ENCODE data around the gene ABHD16A.

ABHD16A gene

DNA sequence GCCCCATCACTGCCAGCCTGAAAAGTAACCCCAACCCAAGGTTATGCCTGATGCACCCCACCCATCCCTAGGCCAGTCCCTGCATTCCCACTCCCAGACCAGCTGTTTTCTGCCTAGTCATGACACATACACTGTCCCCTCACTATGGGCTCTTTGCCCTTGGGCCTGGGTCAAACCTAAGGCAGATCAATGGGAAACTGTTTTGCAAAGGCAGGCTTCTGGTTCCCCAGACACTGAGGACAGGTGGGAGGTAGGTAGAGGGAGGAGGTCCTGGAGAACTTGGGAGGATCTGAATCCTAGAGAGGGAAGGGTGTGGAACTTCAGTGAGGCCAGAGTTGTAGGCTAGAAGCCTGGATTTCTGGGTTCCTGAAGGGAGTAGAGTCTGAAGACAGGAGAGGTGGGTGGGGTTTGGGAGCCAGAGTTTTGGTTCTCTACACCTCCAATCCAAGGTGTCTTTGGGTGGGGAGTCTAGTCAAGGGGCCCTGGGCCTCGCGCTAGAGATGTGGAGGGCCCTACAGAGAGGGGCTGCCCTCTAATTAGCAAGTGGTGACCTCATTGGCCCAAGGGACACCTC is 31.2 kb upstream of the ABHD16A start:
- TF ChIP-seq, protein P1, sequence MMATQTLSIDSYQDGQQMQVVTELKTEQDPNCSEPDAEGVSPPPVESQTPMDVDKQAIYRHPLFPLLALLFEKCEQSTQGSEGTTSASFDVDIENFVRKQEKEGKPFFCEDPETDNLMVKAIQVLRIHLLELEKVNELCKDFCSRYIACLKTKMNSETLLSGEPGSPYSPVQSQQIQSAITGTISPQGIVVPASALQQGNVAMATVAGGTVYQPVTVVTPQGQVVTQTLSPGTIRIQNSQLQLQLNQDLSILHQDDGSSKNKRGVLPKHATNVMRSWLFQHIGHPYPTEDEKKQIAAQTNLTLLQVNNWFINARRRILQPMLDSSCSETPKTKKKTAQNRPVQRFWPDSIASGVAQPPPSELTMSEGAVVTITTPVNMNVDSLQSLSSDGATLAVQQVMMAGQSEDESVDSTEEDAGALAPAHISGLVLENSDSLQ (IDR thresholded peaks at IDR 0.05), result no peak
- TF ChIP-seq ELF4 (IDR thresholded peaks at IDR 0.05) (no peak), LEF1 (IDR thresholded peaks at IDR 0.05; ENCODE audit: borderline replicate concordance) (no peak), SUZ12 (IDR thresholded peaks at IDR 0.05) (no peak), BHLHE40 (IDR thresholded peaks at IDR 0.05; ENCODE audit: borderline replicate concordance) (no peak), FOXM1 (IDR thresholded peaks at IDR 0.05; ENCODE audit: borderline replicate concordance) (no peak), SP1 (IDR thresholded peaks at IDR 0.05) (no peak), TARDBP (IDR thresholded peaks at IDR 0.05) (no peak), CTBP1 (IDR thresholded peaks at IDR 0.05; ENCODE audit: borderline replicate concordance) (no peak), ARNT (IDR thresholded peaks at IDR 0.05) (no peak), HDGF (IDR thresholded peaks at IDR 0.05; ENCODE audit: borderline replicate concordance) (no peak), NFRKB (IDR thresholded peaks at IDR 0.05) (no peak), L3MBTL2 (conservative IDR thresholded peaks at IDR 0.05) (no peak)
- CTCF ChIA-PET, result interaction anchor here (1.0 to 4.2 kb wide), 2 partner anchors 35 to 184 kb away, joined by 3 to 19 read pairs; no protein-coding TSS in a partner anchor
- DNase-seq (ENCODE audit: extremely low spot score), result no peak
- POLR2A ChIA-PET, result interaction anchor here (0.7 to 1.5 kb wide), 6 partner anchors 20 to 129 kb away, joined by 3 to 4 read pairs (median 3); partner anchors contain the start of genes ABHD16A, HSPA1A, HSPA1L and NEU1

DNA sequence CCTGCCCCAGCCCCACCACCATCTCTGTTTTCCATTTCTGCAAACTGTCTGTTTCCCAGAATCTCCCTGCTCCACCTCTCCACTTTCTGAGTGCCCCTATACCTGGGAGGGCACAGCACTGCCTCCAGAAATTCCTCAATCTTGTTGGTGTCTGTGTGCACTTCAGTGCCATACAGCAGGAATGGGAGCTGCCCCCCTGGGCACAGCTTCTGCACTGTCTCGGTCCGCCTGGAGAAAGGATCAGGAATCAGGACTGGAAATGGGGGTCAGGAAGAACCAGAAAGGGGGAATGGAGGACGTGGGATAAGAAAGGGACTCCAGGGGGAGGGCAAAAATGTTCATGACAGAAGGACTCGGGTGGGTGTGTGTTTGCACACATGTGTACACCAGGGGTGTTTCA is 30.6 kb upstream of the ABHD16A start:
- no peak for DNase-seq (ENCODE audit: extremely low spot score)
- CTCF ChIA-PET, result interaction anchor here (0.9 to 4.2 kb wide), 2 partner anchors 36 to 72 kb away, joined by 3 to 19 read pairs; no protein-coding TSS in a partner anchor
- TF ChIP-seq FOXA1 (IDR thresholded peaks at IDR 0.05), result no peak
- TF ChIP-seq ELF4 (IDR thresholded peaks at IDR 0.05), result no peak
- no peak for TF ChIP-seq BHLHE40 (IDR thresholded peaks at IDR 0.05; ENCODE audit: borderline replicate concordance)
- no peak for TF ChIP-seq L3MBTL2 (conservative IDR thresholded peaks at IDR 0.05)
- no peak for TF ChIP-seq SP1 (IDR thresholded peaks at IDR 0.05)
- TF ChIP-seq TARDBP (IDR thresholded peaks at IDR 0.05), result no peak
- no peak for TF ChIP-seq ARNT (IDR thresholded peaks at IDR 0.05)
- no peak for TF ChIP-seq ZNF384 (IDR thresholded peaks at IDR 0.05)
- TF ChIP-seq FOXK2 (IDR thresholded peaks at IDR 0.05), result no peak
- TF ChIP-seq LEF1 (IDR thresholded peaks at IDR 0.05; ENCODE audit: borderline replicate concordance), result no peak
- no peak for TF ChIP-seq NFRKB (IDR thresholded peaks at IDR 0.05)
- TF ChIP-seq FOXM1 (IDR thresholded peaks at IDR 0.05; ENCODE audit: borderline replicate concordance), result no peak
- POLR2A ChIA-PET, result no interaction called here

GRCh38 chr6:31732029-31732428 is 28.9 kb upstream of the ABHD16A start:
- ChIA-PET CTCF (interaction anchor here (0.7 to 4.2 kb wide), 2 partner anchors 26 to 38 kb away, joined by 3 to 19 read pairs; no protein-coding TSS in a partner anchor), POLR2A (interaction anchor here (0.7 to 1.6 kb wide), 3 partner anchors 9 to 27 kb away, joined by 3 to 5 read pairs (median 4); no protein-coding TSS in a partner anchor)
- DNase-seq (ENCODE audit: extremely low spot score), result no peak
- TF ChIP-seq ZNF384 (IDR thresholded peaks at IDR 0.05), result no peak
- TF ChIP-seq SP1 (IDR thresholded peaks at IDR 0.05), result no peak
- TF ChIP-seq FOXK2 (IDR thresholded peaks at IDR 0.05), result no peak
- no peak for TF ChIP-seq FOXM1 (IDR thresholded peaks at IDR 0.05; ENCODE audit: borderline replicate concordance)
- no peak for TF ChIP-seq LEF1 (IDR thresholded peaks at IDR 0.05; ENCODE audit: borderline replicate concordance)
- no peak for TF ChIP-seq ARNT (IDR thresholded peaks at IDR 0.05)
- TF ChIP-seq, protein P1 (IDR thresholded peaks at IDR 0.05), result no peak
- TF ChIP-seq FOXA1 (IDR thresholded peaks at IDR 0.05), result no peak
- TF ChIP-seq TARDBP (IDR thresholded peaks at IDR 0.05), result no peak
- TF ChIP-seq SUZ12 (IDR thresholded peaks at IDR 0.05), result no peak
- TF ChIP-seq ELF4 (IDR thresholded peaks at IDR 0.05), result no peak
- no peak for TF ChIP-seq L3MBTL2 (conservative IDR thresholded peaks at IDR 0.05)
- TF ChIP-seq HDGF (IDR thresholded peaks at IDR 0.05; ENCODE audit: borderline replicate concordance), result no peak
- TF ChIP-seq BHLHE40 (IDR thresholded peaks at IDR 0.05; ENCODE audit: borderline replicate concordance), result no peak
- no peak for TF ChIP-seq NFRKB (IDR thresholded peaks at IDR 0.05)
- no peak for TF ChIP-seq CTBP1 (IDR thresholded peaks at IDR 0.05; ENCODE audit: borderline replicate concordance)

DNA sequence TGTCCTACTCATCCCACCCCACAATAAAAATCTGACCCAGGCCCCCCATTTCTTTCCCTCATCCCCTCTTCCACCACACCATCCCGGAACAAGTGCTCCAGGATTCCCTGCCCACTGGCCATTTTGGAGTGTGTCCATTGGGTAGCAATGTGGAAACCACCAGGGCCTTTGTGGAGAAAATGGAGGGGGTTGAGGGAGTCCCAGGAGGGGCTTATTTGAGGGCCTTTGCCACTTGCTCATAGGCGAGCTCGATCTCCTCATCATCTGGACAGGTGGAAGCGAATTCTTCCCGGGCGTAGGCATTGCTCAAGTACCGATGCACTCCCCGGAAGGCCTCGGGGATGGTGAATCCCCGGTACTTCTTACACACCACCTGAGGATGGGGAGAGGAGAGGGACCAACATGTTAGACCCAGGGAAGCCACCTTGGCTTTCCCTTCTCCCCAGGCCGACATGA is 27.5 kb upstream of the ABHD16A start:
- no peak for TF ChIP-seq FOXM1 (IDR thresholded peaks at IDR 0.05; ENCODE audit: borderline replicate concordance)
- no peak for TF ChIP-seq BHLHE40 (IDR thresholded peaks at IDR 0.05; ENCODE audit: borderline replicate concordance)
- TF ChIP-seq ELF4 (IDR thresholded peaks at IDR 0.05), result no peak
- TF ChIP-seq CTBP1 (IDR thresholded peaks at IDR 0.05; ENCODE audit: borderline replicate concordance), result no peak
- TF ChIP-seq TARDBP (IDR thresholded peaks at IDR 0.05), result no peak
- TF ChIP-seq ZNF384 (IDR thresholded peaks at IDR 0.05), result no peak
- TF ChIP-seq L3MBTL2 (conservative IDR thresholded peaks at IDR 0.05), result no peak
- TF ChIP-seq SP1 (IDR thresholded peaks at IDR 0.05), result no peak
- TF ChIP-seq, protein P1 (IDR thresholded peaks at IDR 0.05), result no peak
- no peak for TF ChIP-seq FOXK2 (IDR thresholded peaks at IDR 0.05)
- CTCF ChIA-PET, result interaction anchor here (1.2 to 2.0 kb wide), 7 partner anchors 7 to 96 kb away, joined by 3 to 13 read pairs (median 6); partner anchors contain the start of genes LSM2 and LY6G6D
- POLR2A ChIA-PET, result interaction anchor here (1.0 to 4.2 kb wide), 15 partner anchors 8 to 168 kb away, joined by 3 to 40 read pairs (median 7); partner anchors contain the start of genes ABHD16A, C6orf47, HSPA1A and HSPA1B
- no peak for DNase-seq (ENCODE audit: extremely low spot score)

DNA sequence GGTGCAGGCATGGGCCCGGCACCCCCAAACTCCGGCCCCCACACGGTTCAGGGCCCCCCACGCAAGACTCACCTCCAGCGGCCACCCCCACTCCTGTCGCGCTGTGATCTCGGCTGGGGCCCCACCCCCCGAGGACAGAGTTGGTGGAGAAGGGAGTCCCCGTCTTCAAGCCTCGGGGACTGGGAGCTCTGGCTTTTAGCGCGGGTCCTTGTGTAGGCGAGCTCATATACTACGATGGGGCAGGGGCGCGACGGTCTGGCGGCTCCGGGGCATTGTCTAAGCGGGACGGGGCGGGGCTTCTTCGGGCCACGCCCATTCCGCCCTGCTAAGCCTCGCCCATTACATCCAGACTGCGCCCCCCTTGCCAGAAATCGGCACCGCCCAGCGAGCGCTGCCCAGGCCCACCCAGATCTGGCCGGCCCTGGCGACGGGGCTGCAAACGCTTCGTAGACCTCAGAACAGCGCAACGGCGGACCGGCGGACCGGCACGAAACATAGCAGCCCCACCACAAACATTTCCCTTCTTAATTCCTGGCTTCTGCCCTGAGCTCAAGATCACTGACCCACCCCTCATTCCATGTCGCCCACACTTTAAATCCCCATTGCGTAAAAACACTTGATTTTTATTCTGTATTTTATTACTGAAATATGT is 27.0 kb upstream of the ABHD16A start:
- peak; percentile 91 for DNase-seq (ENCODE audit: extremely low spot score)
- ChIA-PET POLR2A (interaction anchor here (0.7 to 4.2 kb wide), 20 partner anchors 9 to 168 kb away, joined by 3 to 40 read pairs (median 6); partner anchors contain the start of genes ABHD16A, C6orf47, HSPA1A and HSPA1B), CTCF (interaction anchor here (0.6 to 2.0 kb wide), 9 partner anchors 8 to 164 kb away, joined by 3 to 13 read pairs (median 6); partner anchors contain the start of genes LSM2, LY6G6D and MSH5)
- TF ChIP-seq L3MBTL2 (conservative IDR thresholded peaks at IDR 0.05), result peak; percentile 39
- no peak for TF ChIP-seq ARNT (IDR thresholded peaks at IDR 0.05)

Data from HEK293T (cell line).